Measurements from ENCODE around the gene NOTCH2. TPM values are rescaled to one million over a fixed set of nuclear protein-coding genes. Genes with fewer than 3 reads are reported as not detected.

NOTCH2 gene
- total RNA-seq, 1 experiment from 2014 or later = 61.5 TPM

GRCh38 chr1:119868176-119868575 lies 201.3 kb downstream of the NOTCH2 start:
- Histone ChIP-seq H3K4me1 (ENCODE audit: insufficient read depth, low read length) (peaks cover 3% of the 10 kb centered on the region), H3K9me2 (replicated peaks; ENCODE audit: low read length) (no peaks in the 10 kb centered on the region), H3K9me3 (ENCODE audit: low read length) (no peaks in the 10 kb centered on the region), H4K20me1 (ENCODE audit: low read length) (no peaks in the 10 kb centered on the region), H3F3A (ENCODE audit: low read length, unreplicated experiment) (no peaks in the 10 kb centered on the region), H3K4me2 (ENCODE audit: low read length) (no peak overlapping the region), H3K79me2 (ENCODE audit: low read length) (no peaks in the 10 kb centered on the region), H3K9ac (ENCODE audit: low read length) (no peak overlapping the region), H3K27ac (ENCODE audit: low read length) (no peak overlapping the region), H3K27me3 (ENCODE audit: low read length) (no peaks in the 10 kb centered on the region), H3K4me3 (ENCODE audit: low read length) (no peak overlapping the region), H2AFZ (ENCODE audit: low read length) (no peak overlapping the region), H3K36me3 (ENCODE audit: low read depth, low read length) (no peaks in the 10 kb centered on the region)
- TF ChIP-seq EZH2phosphoT487 (IDR thresholded peaks at IDR 0.05; ENCODE audit: borderline replicate concordance, low read length) = no peak
- no peak for TF ChIP-seq CTCF (conservative IDR thresholded peaks at IDR 0.05; ENCODE audit: low read depth, low read length)
- TF ChIP-seq EZH2 (IDR thresholded peaks at IDR 0.05; ENCODE audit: low read length, unreplicated experiment) = no peak
- intact Hi-C loops (cut with micrococcal nuclease) = no loop called here
- ATAC-seq (no peak), DNase-seq (peak; percentile 22)
- ChIA-PET CTCF (no interaction called here), POLR2A (ENCODE audit: unreplicated experiment) (no interaction called here)
- BruUV-seq (replicated peaks) = no TSS peak

GRCh38 chr1:119866451-119866850 lies 203.0 kb downstream of the NOTCH2 start:
- DNase-seq (no peak), ATAC-seq (no peak)
- H3K9me3 ChIP-seq (ENCODE audit: low read length) = no peaks in the 10 kb centered on the region
- no peak overlapping the region for H3K4me3 ChIP-seq (ENCODE audit: low read length)
- H3K27ac ChIP-seq (ENCODE audit: low read length) = no peak overlapping the region
- no peak overlapping the region for H3K4me2 ChIP-seq (ENCODE audit: low read length)
- BruUV-seq (replicated peaks) = no TSS peak
- H3K4me1 ChIP-seq (ENCODE audit: insufficient read depth, low read length) = peaks cover 3% of the 10 kb centered on the region
- POLR2A ChIA-PET (ENCODE audit: unreplicated experiment) = no interaction called here
- H3K36me3 ChIP-seq (ENCODE audit: low read depth, low read length) = no peaks in the 10 kb centered on the region
- no peak overlapping the region for H3K9ac ChIP-seq (ENCODE audit: low read length)
- H4K20me1 ChIP-seq (ENCODE audit: low read length) = no peaks in the 10 kb centered on the region
- no peaks in the 10 kb centered on the region for H3K9me2 ChIP-seq (replicated peaks; ENCODE audit: low read length)
- no peaks in the 10 kb centered on the region for H3K27me3 ChIP-seq (ENCODE audit: low read length)
- H2AFZ ChIP-seq (ENCODE audit: low read length) = no peak overlapping the region
- no peaks in the 10 kb centered on the region for H3K79me2 ChIP-seq (ENCODE audit: low read length)
- no peak for TF ChIP-seq CTCF (conservative IDR thresholded peaks at IDR 0.05; ENCODE audit: low read depth, low read length)
- TF ChIP-seq EZH2 (IDR thresholded peaks at IDR 0.05; ENCODE audit: low read length, unreplicated experiment) = no peak
- TF ChIP-seq EZH2phosphoT487 (IDR thresholded peaks at IDR 0.05; ENCODE audit: borderline replicate concordance, low read length) = no peak
- CTCF ChIA-PET = no interaction called here
- H3F3A ChIP-seq (ENCODE audit: low read length, unreplicated experiment) = no peaks in the 10 kb centered on the region
- intact Hi-C loops (cut with micrococcal nuclease) = no loop called here

GRCh38 chr1:119865627-119866026 lies 203.8 kb downstream of the NOTCH2 start:
- Histone ChIP-seq H3K27ac (ENCODE audit: low read length) (no peak overlapping the region), H3K4me1 (ENCODE audit: insufficient read depth, low read length) (peaks cover 8% of the 10 kb centered on the region), H4K20me1 (ENCODE audit: low read length) (no peaks in the 10 kb centered on the region), H3K27me3 (ENCODE audit: low read length) (no peaks in the 10 kb centered on the region), H3K36me3 (ENCODE audit: low read depth, low read length) (no peaks in the 10 kb centered on the region), H3K4me2 (ENCODE audit: low read length) (no peak overlapping the region), H2AFZ (ENCODE audit: low read length) (no peak overlapping the region), H3K9me2 (replicated peaks; ENCODE audit: low read length) (no peaks in the 10 kb centered on the region), H3K4me3 (ENCODE audit: low read length) (no peak overlapping the region), H3K9ac (ENCODE audit: low read length) (no peak overlapping the region), H3K9me3 (ENCODE audit: low read length) (no peaks in the 10 kb centered on the region), H3K79me2 (ENCODE audit: low read length) (no peaks in the 10 kb centered on the region), H3F3A (ENCODE audit: low read length, unreplicated experiment) (no peaks in the 10 kb centered on the region)
- no peak for TF ChIP-seq CTCF (conservative IDR thresholded peaks at IDR 0.05; ENCODE audit: low read depth, low read length)
- TF ChIP-seq EZH2phosphoT487 (IDR thresholded peaks at IDR 0.05; ENCODE audit: borderline replicate concordance, low read length) = no peak
- TF ChIP-seq EZH2 (IDR thresholded peaks at IDR 0.05; ENCODE audit: low read length, unreplicated experiment) = no peak
- ATAC-seq = no peak
- ChIA-PET POLR2A (ENCODE audit: unreplicated experiment) (no interaction called here), CTCF (no interaction called here)
- DNase-seq = no peak
- no TSS peak for BruUV-seq (replicated peaks)
- intact Hi-C loops (cut with micrococcal nuclease) = no loop called here

Data from PC-3 (cell line).